ENCODE measurements around the gene EYS.

The EYS gene

GRCh38 chr6:64874776-64875175 lies 832.2 kb downstream of the EYS start:
- no peak for TF ChIP-seq CTCF (IDR thresholded peaks at IDR 0.05; ENCODE audit: poor library complexity, severe bottlenecking)

GRCh38 chr6:64872633-64873032 lies 834.4 kb downstream of the EYS start:
- ATAC-seq (ENCODE audit: low read depth) = no peak
- Histone ChIP-seq H3K27ac (ENCODE audit: poor library complexity, severe bottlenecking) (no peak overlapping the region), H3K27me3 (ENCODE audit: insufficient read depth, poor library complexity, severe bottlenecking) (no peaks in the 10 kb centered on the region), H3K9me3 (ENCODE audit: severe bottlenecking) (no peaks in the 10 kb centered on the region), H3K4me1 (ENCODE audit: insufficient read depth, poor library complexity, severe bottlenecking) (no peaks in the 10 kb centered on the region), H3K4me3 (ENCODE audit: severe bottlenecking) (no peak overlapping the region), H3K36me3 (ENCODE audit: low read depth) (no peaks in the 10 kb centered on the region)
- no peak for DNase-seq (ENCODE audit: low spot score)
- TF ChIP-seq CTCF (IDR thresholded peaks at IDR 0.05; ENCODE audit: poor library complexity, severe bottlenecking) = no peak

More at GRCh38 chr6:64874776-64875175, 832.2 kb downstream of the EYS start:
- Histone ChIP-seq H3K36me3 (ENCODE audit: low read depth) (no peaks in the 10 kb centered on the region), H3K27ac (ENCODE audit: poor library complexity, severe bottlenecking) (no peak overlapping the region), H3K4me1 (ENCODE audit: insufficient read depth, poor library complexity, severe bottlenecking) (no peaks in the 10 kb centered on the region), H3K27me3 (ENCODE audit: insufficient read depth, poor library complexity, severe bottlenecking) (no peaks in the 10 kb centered on the region), H3K9me3 (ENCODE audit: severe bottlenecking) (no peaks in the 10 kb centered on the region), H3K4me3 (ENCODE audit: severe bottlenecking) (no peak overlapping the region)
- ATAC-seq (ENCODE audit: low read depth) (peak; percentile 57; the same call in 2 of the 3 replicates), DNase-seq (ENCODE audit: low spot score) (no peak)

GRCh38 chr6:64861039-64861651 lies 845.9 kb downstream of the EYS start:
- no peaks in the 10 kb centered on the region for H3K27me3 ChIP-seq (ENCODE audit: insufficient read depth, poor library complexity, severe bottlenecking)
- ATAC-seq (ENCODE audit: low read depth) (no peak), DNase-seq (ENCODE audit: low spot score) (peak; percentile 24)
- H3K4me3 ChIP-seq (ENCODE audit: severe bottlenecking) = no peak overlapping the region
- no peaks in the 10 kb centered on the region for H3K36me3 ChIP-seq (ENCODE audit: low read depth)
- TF ChIP-seq CTCF (IDR thresholded peaks at IDR 0.05; ENCODE audit: poor library complexity, severe bottlenecking) = no peak
- H3K27ac ChIP-seq (ENCODE audit: poor library complexity, severe bottlenecking) = no peak overlapping the region
- no peaks in the 10 kb centered on the region for H3K4me1 ChIP-seq (ENCODE audit: insufficient read depth, poor library complexity, severe bottlenecking)
- H3K9me3 ChIP-seq (ENCODE audit: severe bottlenecking) = no peaks in the 10 kb centered on the region

GRCh38 chr6:64860203-64860602 lies 846.8 kb downstream of the EYS start:
- DNase-seq (ENCODE audit: low spot score) (no peak), ATAC-seq (ENCODE audit: low read depth) (no peak)
- no peak overlapping the region for H3K27ac ChIP-seq (ENCODE audit: poor library complexity, severe bottlenecking)
- no peaks in the 10 kb centered on the region for H3K9me3 ChIP-seq (ENCODE audit: severe bottlenecking)
- H3K4me1 ChIP-seq (ENCODE audit: insufficient read depth, poor library complexity, severe bottlenecking) = no peaks in the 10 kb centered on the region
- H3K27me3 ChIP-seq (ENCODE audit: insufficient read depth, poor library complexity, severe bottlenecking) = no peaks in the 10 kb centered on the region
- no peaks in the 10 kb centered on the region for H3K36me3 ChIP-seq (ENCODE audit: low read depth)
- no peak for TF ChIP-seq CTCF (IDR thresholded peaks at IDR 0.05; ENCODE audit: poor library complexity, severe bottlenecking)
- no peak overlapping the region for H3K4me3 ChIP-seq (ENCODE audit: severe bottlenecking)

GRCh38 chr6:64850121-64850520 lies 856.9 kb downstream of the EYS start:
- Histone ChIP-seq H3K36me3 (ENCODE audit: low read depth) (no peaks in the 10 kb centered on the region), H3K27ac (ENCODE audit: poor library complexity, severe bottlenecking) (no peak overlapping the region), H3K4me3 (ENCODE audit: severe bottlenecking) (no peak overlapping the region), H3K4me1 (ENCODE audit: insufficient read depth, poor library complexity, severe bottlenecking) (no peaks in the 10 kb centered on the region), H3K27me3 (ENCODE audit: insufficient read depth, poor library complexity, severe bottlenecking) (no peaks in the 10 kb centered on the region), H3K9me3 (ENCODE audit: severe bottlenecking) (no peaks in the 10 kb centered on the region)
- ATAC-seq (ENCODE audit: low read depth) (no peak), DNase-seq (ENCODE audit: low spot score) (no peak)
- TF ChIP-seq CTCF (IDR thresholded peaks at IDR 0.05; ENCODE audit: poor library complexity, severe bottlenecking) = no peak

All from RWPE2 (cell line).